Measurements from ENCODE around the gene SEMA3E. TPM values are rescaled to one million over a fixed set of nuclear protein-coding genes. Genes with fewer than 3 reads are reported as not detected.
A peak's percentile ranks its signal among the peaks of the same experiment; 100 is the strongest.

Gene SEMA3E
- total and polyA plus RNA-seq, 10 of the 15 experiments (the other 5 are each of a cell fraction or from before 2014, with no cell fraction given), result 0.08 to 2.0 (median 0.82) TPM

- FAIRE-seq, result peak; percentile 13
- H3K4me3 ChIP-seq, result no peak overlapping the region
- H4K20me1 ChIP-seq (ENCODE audit: control insufficient read depth, insufficient read depth), result no peaks in the 10 kb centered on the region
- DNase-seq (ENCODE audit: low read depth, low spot score), result peak; percentile 38
- H3K4me1 ChIP-seq (ENCODE audit: control insufficient read depth, insufficient read depth, low read length), result no peaks in the 10 kb centered on the region
- ChIA-PET POLR2A (no interaction called here), CTCF (no interaction called here), RAD21 (ENCODE audit: unreplicated experiment) (no interaction called here), SMC1A (ENCODE audit: uncharacterized antibody, unreplicated experiment) (interaction anchor here (0.7 to 1.4 kb wide), 2 partner anchors 10 to 44 kb away, joined by 3 read pairs; no protein-coding TSS in a partner anchor)
- H3K79me2 ChIP-seq (ENCODE audit: control insufficient read depth, insufficient read depth, low read length), result no peaks in the 10 kb centered on the region
- no peak overlapping the region for H2AFZ ChIP-seq (ENCODE audit: control insufficient read depth, low read depth, low read length)
- in situ Hi-C loops (cut with MboI) (no loop called here), intact Hi-C loops (cut with micrococcal nuclease; ENCODE audit: unreplicated experiment) (no loop called here)
- BruUV-seq (replicated peaks), result no TSS peak
- 25% methylated on average over 2 of the region's 2 CpGs for WGBS (ENCODE audit: insufficient coverage, insufficient replicate concordance, low lambda C conversion rate, missing lambda C conversion rate)
- no peaks in the 10 kb centered on the region for H3K36me3 ChIP-seq (ENCODE audit: control insufficient read depth in 2 of 2, insufficient read depth in 2 of 2, low read length in 1 of 2)
- no peak overlapping the region for H3K9ac ChIP-seq (ENCODE audit: control insufficient read depth, insufficient read depth, low read length)
- H3K4me2 ChIP-seq (ENCODE audit: control insufficient read depth, insufficient read depth), result no peak overlapping the region
- ATAC-seq, result peak; percentile 91
- H3K27ac ChIP-seq (ENCODE audit: control insufficient read depth, insufficient read depth), result no peak overlapping the region
- H3K27me3 ChIP-seq (replicated peaks in 1 of 2; ENCODE audit: control insufficient read depth in 2 of 2, insufficient read depth in 2 of 2, low read length in 1 of 2), result no peaks in the 10 kb centered on the region
- no peaks in the 10 kb centered on the region for H3K9me3 ChIP-seq (replicated peaks; ENCODE audit: control insufficient read depth, insufficient read depth, low read length)
- TF ChIP-seq IKZF1 (conservative IDR thresholded peaks at IDR 0.05) (peak; percentile 56; the same call in 1 of the 2 replicates), PRDM15 (CRISPR knock-in tag; IDR thresholded peaks at IDR 0.05) (no peak), MTA2 (IDR thresholded peaks at IDR 0.05; ENCODE audit: low read depth) (peak; percentile 24; the same call in 1 of the 2 replicates), BACH1 (IDR thresholded peaks at IDR 0.05; ENCODE audit: borderline replicate concordance) (no peak), BHLHE40 (IDR thresholded peaks at IDR 0.05; ENCODE audit: borderline replicate concordance in 1 of 2, low read depth in 2 of 2, low read length in 1 of 2) (0 out of 4 replicates have a peak, but pooled peaks of 1 of the 2 experiments have one; percentile 12), BCL3 (IDR thresholded peaks at IDR 0.05; ENCODE audit: borderline replicate concordance, insufficient read depth, low read depth, low read length, poor library complexity, severe bottlenecking) (no peak), ESRRA (IDR thresholded peaks at IDR 0.05; ENCODE audit: low read length) (no peak), RUNX3 (IDR thresholded peaks at IDR 0.05; ENCODE audit: low read length) (peak; percentile 19)
- TF ChIP-seq, protein P1, sequence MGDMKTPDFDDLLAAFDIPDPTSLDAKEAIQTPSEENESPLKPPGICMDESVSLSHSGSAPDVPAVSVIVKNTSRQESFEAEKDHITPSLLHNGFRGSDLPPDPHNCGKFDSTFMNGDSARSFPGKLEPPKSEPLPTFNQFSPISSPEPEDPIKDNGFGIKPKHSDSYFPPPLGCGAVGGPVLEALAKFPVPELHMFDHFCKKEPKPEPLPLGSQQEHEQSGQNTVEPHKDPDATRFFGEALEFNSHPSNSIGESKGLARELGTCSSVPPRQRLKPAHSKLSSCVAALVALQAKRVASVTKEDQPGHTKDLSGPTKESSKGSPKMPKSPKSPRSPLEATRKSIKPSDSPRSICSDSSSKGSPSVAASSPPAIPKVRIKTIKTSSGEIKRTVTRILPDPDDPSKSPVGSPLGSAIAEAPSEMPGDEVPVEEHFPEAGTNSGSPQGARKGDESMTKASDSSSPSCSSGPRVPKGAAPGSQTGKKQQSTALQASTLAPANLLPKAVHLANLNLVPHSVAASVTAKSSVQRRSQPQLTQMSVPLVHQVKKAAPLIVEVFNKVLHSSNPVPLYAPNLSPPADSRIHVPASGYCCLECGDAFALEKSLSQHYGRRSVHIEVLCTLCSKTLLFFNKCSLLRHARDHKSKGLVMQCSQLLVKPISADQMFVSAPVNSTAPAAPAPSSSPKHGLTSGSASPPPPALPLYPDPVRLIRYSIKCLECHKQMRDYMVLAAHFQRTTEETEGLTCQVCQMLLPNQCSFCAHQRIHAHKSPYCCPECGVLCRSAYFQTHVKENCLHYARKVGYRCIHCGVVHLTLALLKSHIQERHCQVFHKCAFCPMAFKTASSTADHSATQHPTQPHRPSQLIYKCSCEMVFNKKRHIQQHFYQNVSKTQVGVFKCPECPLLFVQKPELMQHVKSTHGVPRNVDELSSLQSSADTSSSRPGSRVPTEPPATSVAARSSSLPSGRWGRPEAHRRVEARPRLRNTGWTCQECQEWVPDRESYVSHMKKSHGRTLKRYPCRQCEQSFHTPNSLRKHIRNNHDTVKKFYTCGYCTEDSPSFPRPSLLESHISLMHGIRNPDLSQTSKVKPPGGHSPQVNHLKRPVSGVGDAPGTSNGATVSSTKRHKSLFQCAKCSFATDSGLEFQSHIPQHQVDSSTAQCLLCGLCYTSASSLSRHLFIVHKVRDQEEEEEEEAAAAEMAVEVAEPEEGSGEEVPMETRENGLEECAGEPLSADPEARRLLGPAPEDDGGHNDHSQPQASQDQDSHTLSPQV (IDR thresholded peaks at IDR 0.05), result no peak
These were observed 101.4 kb downstream of the SEMA3E start for GRCh38 chr7:83547526-83547925.

Data from GM12878 (cell line).